Astrocyte (in vitro differentiated cells and primary cell): ENCODE results near the gene COL27A1. TPM values are rescaled to one million over a fixed set of nuclear protein-coding genes. Genes with fewer than 3 reads are reported as not detected.

ENCODE experiments used
- DNase-seq: peaks from one replicate; pipeline ENCODE4 v3.0.0-alpha.2; 2010; ENCODE audit warnings: low read depth
- FAIRE-seq: peaks from 2 replicates; lab custom pipeline; 2011; peaks lifted over from hg19 to GRCh38; lab: Jason Lieb, UNC
- H2AFZ ChIP-seq: 2 replicates; pipeline ENCODE4 v1.6.0; 2012; ENCODE audit warnings: low read depth, low read length, inconsistent platforms
- H3K27ac ChIP-seq: 2 replicates; pipeline ENCODE4 v1.5.1; 2011; ENCODE audit warnings: low read depth, low read length, inconsistent platforms
- H3K27me3 ChIP-seq: 2 replicates; pipeline ENCODE4 v1.6.0; 2011; ENCODE audit warnings: low read length, inconsistent platforms; ENCODE audit not compliant: insufficient read depth
- H3K36me3 ChIP-seq: 2 replicates; pipeline ENCODE4 v1.5.1; 2011; ENCODE audit warnings: low read length, inconsistent platforms; ENCODE audit not compliant: insufficient read depth
- H3K4me1 ChIP-seq: 2 replicates; pipeline ENCODE4 v1.5.1; 2011; ENCODE audit warnings: low read length, inconsistent platforms; ENCODE audit not compliant: insufficient read depth
- H3K4me2 ChIP-seq: 2 replicates; pipeline ENCODE4 v1.6.0; 2012; ENCODE audit warnings: low read length, inconsistent platforms
- H3K4me3 ChIP-seq: 2 replicates; pipeline ENCODE4 v1.5.1; 2011; ENCODE audit warnings: low read depth, mild to moderate bottlenecking, low read length, inconsistent platforms; ENCODE audit not compliant: insufficient read depth
- H3K79me2 ChIP-seq: 2 replicates; pipeline ENCODE4 v1.6.0; 2012; ENCODE audit warnings: mild to moderate bottlenecking, low read length, inconsistent platforms; ENCODE audit not compliant: insufficient read depth
- H3K9ac ChIP-seq: 2 replicates; pipeline ENCODE4 v1.6.0; 2012; ENCODE audit warnings: mild to moderate bottlenecking, low read length, inconsistent platforms
- H3K9me3 ChIP-seq: 2 replicates; pipeline ENCODE4 v1.5.1; 2012; ENCODE audit warnings: low read depth, mild to moderate bottlenecking, low read length, inconsistent platforms; ENCODE audit not compliant: insufficient read depth
- H4K20me1 ChIP-seq: 2 replicates; pipeline ENCODE4 v1.6.0; 2012; ENCODE audit warnings: low read length, inconsistent platforms; ENCODE audit not compliant: insufficient read depth
- H3K27ac Mint-ChIP-seq: one replicate; pipeline ENCODE4 v1.8.0; 2021; ENCODE audit warnings: mild to moderate bottlenecking, mixed read lengths; ENCODE audit not compliant: unreplicated experiment
- H3K27me3 Mint-ChIP-seq: one replicate; pipeline ENCODE4 v1.8.0; 2021; ENCODE audit warnings: low read depth, mixed read lengths; ENCODE audit not compliant: unreplicated experiment
- H3K36me3 Mint-ChIP-seq: one replicate; pipeline ENCODE4 v1.8.0; 2021; ENCODE audit warnings: low read depth, mixed read lengths; ENCODE audit not compliant: unreplicated experiment
- H3K4me1 Mint-ChIP-seq: one replicate; pipeline ENCODE4 v1.8.0; 2021; ENCODE audit warnings: low read depth, mixed read lengths; ENCODE audit not compliant: unreplicated experiment
- H3K4me3 Mint-ChIP-seq: one replicate; pipeline ENCODE4 v1.8.0; 2021; ENCODE audit warnings: mild to moderate bottlenecking, moderate library complexity, mixed read lengths; ENCODE audit not compliant: unreplicated experiment
- H3K9me3 Mint-ChIP-seq: one replicate; pipeline ENCODE4 v1.8.0; 2021; ENCODE audit warnings: mild to moderate bottlenecking, mixed read lengths; ENCODE audit not compliant: unreplicated experiment
- EZH2 ChIP-seq: IDR thresholded peaks from 2 replicates; pipeline ENCODE4 v1.6.1; 2012; ENCODE audit warnings: mild to moderate bottlenecking, low read length, inconsistent platforms; ENCODE audit not compliant: insufficient read depth
- total RNA-seq: library from RNA; stranded (reverse); gene quantifications from 2 replicates; pipeline ENCODE4 v1.2.1, GENCODE V29; 2021
- TF ChIP-seq, protein P1 (sequence below): IDR thresholded peaks from 2 replicates; pipeline ENCODE4 v1.5.1; 2011; ENCODE audit warnings: low read depth, mild to moderate bottlenecking, inconsistent platforms, low read length, moderate library complexity; ENCODE audit not compliant: insufficient read depth

The COL27A1 gene
- total RNA-seq, 1 donor from 2014 or later, result 31.2 TPM

DNA sequence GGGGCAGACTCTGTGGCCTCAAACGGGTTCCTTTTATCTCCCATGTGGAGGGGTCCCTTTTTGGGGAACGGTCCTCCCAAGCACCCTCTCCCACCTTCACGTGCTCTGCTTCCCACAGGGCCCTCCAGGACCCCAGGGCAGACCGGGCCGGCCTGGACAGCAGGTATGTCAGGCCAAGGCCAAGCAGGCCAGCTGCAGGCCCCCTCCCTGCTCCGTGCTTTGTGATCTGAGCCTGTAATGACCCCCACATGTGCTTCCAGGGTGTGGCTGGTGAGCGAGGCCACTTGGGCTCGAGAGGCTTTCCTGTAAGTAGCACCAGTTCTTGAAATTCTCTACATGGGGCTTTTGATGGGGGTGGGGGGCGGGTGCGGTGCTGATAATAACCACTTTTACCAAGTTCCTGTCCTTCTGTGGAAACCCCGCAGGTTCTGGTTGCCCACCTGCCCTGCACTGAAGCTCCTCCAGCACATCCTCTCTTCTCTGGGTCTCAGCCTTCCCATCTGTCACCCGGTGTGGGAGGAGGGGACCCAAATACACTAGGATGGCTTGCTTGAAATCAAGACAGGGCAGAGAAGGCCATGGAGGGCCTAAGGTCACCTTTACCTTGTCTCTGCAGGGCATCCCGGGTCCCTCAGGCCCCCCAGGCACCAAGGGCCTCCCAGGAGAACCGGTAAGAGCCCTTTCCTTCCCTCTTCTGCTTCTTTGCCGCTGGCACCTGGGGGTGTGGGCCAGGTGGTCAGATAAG lies 109.6 kb downstream of the COL27A1 start:
- H3K4me1 ChIP-seq, result peaks cover 14% of the 10 kb centered on the region
- peaks cover 9% of the 10 kb centered on the region for H4K20me1 ChIP-seq
- H3K79me2 ChIP-seq, result no peaks in the 10 kb centered on the region
- Mint-ChIP-seq H3K36me3 (peaks cover 11% of the 10 kb centered on the region), H3K4me1 (peaks cover 6% of the 10 kb centered on the region), H3K27me3 (no peaks in the 10 kb centered on the region), H3K27ac (no peak overlapping the region), H3K4me3 (no peak overlapping the region), H3K9me3 (no peaks in the 10 kb centered on the region)
- DNase-seq (no peak), FAIRE-seq (no peak)
- no peak overlapping the region for H3K9ac ChIP-seq
- no peak overlapping the region for H2AFZ ChIP-seq
- H3K27ac ChIP-seq, result no peak overlapping the region
- H3K9me3 ChIP-seq, result no peaks in the 10 kb centered on the region
- peaks cover 2% of the 10 kb centered on the region for H3K36me3 ChIP-seq
- TF ChIP-seq, protein P1, sequence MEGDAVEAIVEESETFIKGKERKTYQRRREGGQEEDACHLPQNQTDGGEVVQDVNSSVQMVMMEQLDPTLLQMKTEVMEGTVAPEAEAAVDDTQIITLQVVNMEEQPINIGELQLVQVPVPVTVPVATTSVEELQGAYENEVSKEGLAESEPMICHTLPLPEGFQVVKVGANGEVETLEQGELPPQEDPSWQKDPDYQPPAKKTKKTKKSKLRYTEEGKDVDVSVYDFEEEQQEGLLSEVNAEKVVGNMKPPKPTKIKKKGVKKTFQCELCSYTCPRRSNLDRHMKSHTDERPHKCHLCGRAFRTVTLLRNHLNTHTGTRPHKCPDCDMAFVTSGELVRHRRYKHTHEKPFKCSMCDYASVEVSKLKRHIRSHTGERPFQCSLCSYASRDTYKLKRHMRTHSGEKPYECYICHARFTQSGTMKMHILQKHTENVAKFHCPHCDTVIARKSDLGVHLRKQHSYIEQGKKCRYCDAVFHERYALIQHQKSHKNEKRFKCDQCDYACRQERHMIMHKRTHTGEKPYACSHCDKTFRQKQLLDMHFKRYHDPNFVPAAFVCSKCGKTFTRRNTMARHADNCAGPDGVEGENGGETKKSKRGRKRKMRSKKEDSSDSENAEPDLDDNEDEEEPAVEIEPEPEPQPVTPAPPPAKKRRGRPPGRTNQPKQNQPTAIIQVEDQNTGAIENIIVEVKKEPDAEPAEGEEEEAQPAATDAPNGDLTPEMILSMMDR, result no peak
- no peak for TF ChIP-seq EZH2
- H3K4me2 ChIP-seq, result no peak overlapping the region
- peaks cover 2% of the 10 kb centered on the region for H3K27me3 ChIP-seq
- no peak overlapping the region for H3K4me3 ChIP-seq

DNA sequence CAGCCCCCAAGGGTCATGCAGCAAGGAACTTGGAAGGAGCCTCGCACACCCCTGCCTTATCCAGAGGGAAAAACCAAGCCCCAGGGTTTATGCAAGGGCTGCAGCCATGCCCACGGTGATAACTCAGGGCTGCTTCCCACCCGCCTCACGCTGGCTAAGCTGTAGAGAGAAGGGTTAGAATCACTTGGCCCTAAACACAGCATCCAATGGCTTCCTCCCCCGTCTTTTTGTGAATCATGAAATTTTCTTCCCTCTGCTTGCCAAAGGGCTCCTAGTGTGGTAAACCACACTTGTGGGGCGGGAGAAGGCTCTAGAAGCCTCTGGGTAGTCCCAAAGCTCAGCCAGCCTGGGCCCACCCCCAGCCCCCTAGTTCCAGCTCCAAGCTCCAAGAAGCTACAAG lies 111.6 kb downstream of the COL27A1 start:
- no peaks in the 10 kb centered on the region for H3K79me2 ChIP-seq
- H3K4me1 ChIP-seq, result peaks cover 14% of the 10 kb centered on the region
- Mint-ChIP-seq H3K9me3 (no peaks in the 10 kb centered on the region), H3K4me1 (peaks cover 6% of the 10 kb centered on the region), H3K4me3 (no peak overlapping the region), H3K27me3 (no peaks in the 10 kb centered on the region), H3K36me3 (peaks cover 17% of the 10 kb centered on the region), H3K27ac (no peak overlapping the region)
- TF ChIP-seq, protein P1, result no peak
- no peak for TF ChIP-seq EZH2
- no peak overlapping the region for H3K27ac ChIP-seq
- no peak for FAIRE-seq
- no peak overlapping the region for H2AFZ ChIP-seq
- peaks cover 9% of the 10 kb centered on the region for H4K20me1 ChIP-seq
- no peaks in the 10 kb centered on the region for H3K9me3 ChIP-seq
- no peak overlapping the region for H3K4me3 ChIP-seq
- H3K27me3 ChIP-seq, result peaks cover 2% of the 10 kb centered on the region
- H3K36me3 ChIP-seq, result peaks cover 3% of the 10 kb centered on the region
- no peak overlapping the region for H3K4me2 ChIP-seq
- DNase-seq, result peak; percentile 81
- no peak overlapping the region for H3K9ac ChIP-seq

GRCh38 chr9:114269023-114269422 lies 113.7 kb downstream of the COL27A1 start:
- Mint-ChIP-seq H3K9me3 (no peaks in the 10 kb centered on the region), H3K27me3 (no peaks in the 10 kb centered on the region), H3K27ac (no peak overlapping the region), H3K4me1 (peaks cover 6% of the 10 kb centered on the region), H3K4me3 (no peak overlapping the region), H3K36me3 (peaks cover 21% of the 10 kb centered on the region)
- Histone ChIP-seq H3K4me1 (peaks cover 14% of the 10 kb centered on the region), H3K4me3 (no peak overlapping the region), H3K27ac (no peak overlapping the region), H2AFZ (no peak overlapping the region), H3K9me3 (no peaks in the 10 kb centered on the region), H3K79me2 (no peaks in the 10 kb centered on the region), H4K20me1 (peaks cover 9% of the 10 kb centered on the region), H3K9ac (no peak overlapping the region), H3K36me3 (peaks cover 3% of the 10 kb centered on the region), H3K27me3 (peaks cover 2% of the 10 kb centered on the region), H3K4me2 (no peak overlapping the region)
- no peak for DNase-seq
- FAIRE-seq, result no peak
- TF ChIP-seq EZH2, result no peak
- TF ChIP-seq, protein P1, result no peak
